RWPE1 (cell line): Measurements from ENCODE around the gene CRTC3.

Experiments
- CTCF ChIA-PET: fragments of 350-600 bp; sonication (Branson Sonifier 250); formaldehyde crosslinking; extraction: SDS; loops from one replicate; lab custom pipeline; 2021; lab: Yijun Ruan, JAX
- POLR2A ChIA-PET: fragments of 400-600 bp; formaldehyde crosslinking; extraction: SDS; loops from one replicate; lab custom pipeline; 2020; ENCODE audit warnings: antibody characterized with exemption; ENCODE audit not compliant: low non-redundant PET; lab: Yijun Ruan, JAX
- DNase-seq: peaks from one replicate; pipeline ENCODE4 v3.0.0; 2012; ENCODE audit warnings: low spot score
- H3K27ac ChIP-seq: fragments of 450-650 bp; 2 replicates; pipeline ENCODE4 v1.5.1; 2017
- TF ChIP-seq, protein P1 (sequence below): fragments of 450-650 bp; conservative IDR thresholded peaks from 2 replicates; pipeline ENCODE4 v1.5.1; 2017; ENCODE audit warnings: low read depth, mild to moderate bottlenecking

Gene CRTC3

DNA sequence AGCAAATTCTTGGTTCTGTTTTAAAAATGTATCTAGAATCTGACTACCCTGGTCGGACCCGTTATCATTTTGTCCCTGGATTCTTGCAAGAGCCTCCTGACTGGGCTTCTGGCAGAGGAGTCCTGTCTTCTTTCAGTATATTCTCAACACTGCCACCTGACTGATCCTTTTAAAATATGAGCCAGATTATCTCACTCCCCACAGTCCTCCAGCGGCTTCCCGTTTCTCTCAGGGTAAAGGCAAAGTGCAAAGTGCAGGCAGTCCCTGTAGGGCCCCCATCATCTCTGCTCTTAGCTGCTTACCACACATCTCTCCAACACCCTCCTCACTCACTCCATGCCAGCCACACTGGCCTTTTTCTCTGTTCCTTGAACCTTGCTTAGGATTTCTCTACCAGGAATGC lies 28.4 kb downstream of the CRTC3 start:
- CTCF ChIA-PET: interaction anchor here (0.6 kb wide), 1 partner anchor 45 kb away, joined by 4 read pairs; no protein-coding TSS in a partner anchor
- POLR2A ChIA-PET: no interaction called here
- no peak for DNase-seq
- 0 out of 2 replicates have a peak overlapping the region, but pooled peaks have one; percentile 7 for H3K27ac ChIP-seq
- TF ChIP-seq, protein P1, sequence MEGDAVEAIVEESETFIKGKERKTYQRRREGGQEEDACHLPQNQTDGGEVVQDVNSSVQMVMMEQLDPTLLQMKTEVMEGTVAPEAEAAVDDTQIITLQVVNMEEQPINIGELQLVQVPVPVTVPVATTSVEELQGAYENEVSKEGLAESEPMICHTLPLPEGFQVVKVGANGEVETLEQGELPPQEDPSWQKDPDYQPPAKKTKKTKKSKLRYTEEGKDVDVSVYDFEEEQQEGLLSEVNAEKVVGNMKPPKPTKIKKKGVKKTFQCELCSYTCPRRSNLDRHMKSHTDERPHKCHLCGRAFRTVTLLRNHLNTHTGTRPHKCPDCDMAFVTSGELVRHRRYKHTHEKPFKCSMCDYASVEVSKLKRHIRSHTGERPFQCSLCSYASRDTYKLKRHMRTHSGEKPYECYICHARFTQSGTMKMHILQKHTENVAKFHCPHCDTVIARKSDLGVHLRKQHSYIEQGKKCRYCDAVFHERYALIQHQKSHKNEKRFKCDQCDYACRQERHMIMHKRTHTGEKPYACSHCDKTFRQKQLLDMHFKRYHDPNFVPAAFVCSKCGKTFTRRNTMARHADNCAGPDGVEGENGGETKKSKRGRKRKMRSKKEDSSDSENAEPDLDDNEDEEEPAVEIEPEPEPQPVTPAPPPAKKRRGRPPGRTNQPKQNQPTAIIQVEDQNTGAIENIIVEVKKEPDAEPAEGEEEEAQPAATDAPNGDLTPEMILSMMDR: no peak

DNA sequence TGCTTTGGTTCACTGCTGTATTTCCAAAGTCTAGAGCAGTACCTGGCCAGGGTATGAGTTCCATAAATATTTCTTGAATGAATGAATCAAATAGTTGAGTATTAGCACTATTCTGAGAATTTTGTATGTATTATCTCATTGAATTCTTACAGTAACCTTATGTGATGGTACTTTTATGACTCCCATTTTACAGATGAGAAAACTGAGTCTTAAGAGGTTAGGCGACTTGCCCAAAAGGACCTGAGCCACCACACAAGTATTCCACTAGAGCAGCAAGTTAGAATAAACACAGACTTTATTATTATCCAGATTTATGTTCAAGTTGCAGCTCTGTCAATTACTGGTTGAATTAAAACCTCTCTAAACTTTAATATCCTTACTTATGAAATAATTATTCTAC lies 29.4 kb downstream of the CRTC3 start:
- H3K27ac ChIP-seq: peak overlapping the region; percentile 85
- CTCF ChIA-PET: no interaction called here
- no peak for DNase-seq
- TF ChIP-seq, protein P1: no peak
- POLR2A ChIA-PET: no interaction called here

DNA sequence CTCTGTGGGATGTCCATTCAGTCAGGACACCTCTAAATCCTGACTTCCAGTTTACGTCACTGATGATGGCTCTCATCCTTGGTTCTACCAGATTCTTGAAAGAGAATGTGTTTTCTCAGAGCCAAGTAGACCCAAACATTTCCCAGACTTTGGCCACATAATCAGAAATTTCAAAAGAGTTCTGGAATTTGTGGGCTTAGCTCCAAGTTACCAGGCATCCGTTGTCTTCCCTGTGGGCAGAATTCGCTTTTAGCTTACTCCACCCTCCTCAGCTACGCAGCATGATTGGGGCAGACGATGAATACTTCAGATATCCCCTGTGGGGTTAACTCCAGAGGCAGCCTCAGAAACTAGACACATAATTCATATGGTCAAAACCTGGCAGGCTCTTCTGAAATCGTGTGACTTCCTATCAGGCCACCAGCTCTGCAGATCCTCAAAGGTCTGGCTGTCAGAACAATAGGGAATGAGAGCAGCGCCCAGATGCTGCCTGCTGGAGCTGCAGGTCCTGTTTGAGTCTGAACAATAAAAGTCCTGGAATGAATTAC lies 30.6 kb downstream of the CRTC3 start:
- ChIA-PET POLR2A (no interaction called here), CTCF (interaction anchor here (0.7 to 0.9 kb wide), 2 partner anchors 58 to 240 kb away, joined by 3 read pairs; no protein-coding TSS in a partner anchor)
- peak; percentile 70 for DNase-seq
- H3K27ac ChIP-seq: peak overlapping the region; percentile 85
- TF ChIP-seq, protein P1: no peak

DNA sequence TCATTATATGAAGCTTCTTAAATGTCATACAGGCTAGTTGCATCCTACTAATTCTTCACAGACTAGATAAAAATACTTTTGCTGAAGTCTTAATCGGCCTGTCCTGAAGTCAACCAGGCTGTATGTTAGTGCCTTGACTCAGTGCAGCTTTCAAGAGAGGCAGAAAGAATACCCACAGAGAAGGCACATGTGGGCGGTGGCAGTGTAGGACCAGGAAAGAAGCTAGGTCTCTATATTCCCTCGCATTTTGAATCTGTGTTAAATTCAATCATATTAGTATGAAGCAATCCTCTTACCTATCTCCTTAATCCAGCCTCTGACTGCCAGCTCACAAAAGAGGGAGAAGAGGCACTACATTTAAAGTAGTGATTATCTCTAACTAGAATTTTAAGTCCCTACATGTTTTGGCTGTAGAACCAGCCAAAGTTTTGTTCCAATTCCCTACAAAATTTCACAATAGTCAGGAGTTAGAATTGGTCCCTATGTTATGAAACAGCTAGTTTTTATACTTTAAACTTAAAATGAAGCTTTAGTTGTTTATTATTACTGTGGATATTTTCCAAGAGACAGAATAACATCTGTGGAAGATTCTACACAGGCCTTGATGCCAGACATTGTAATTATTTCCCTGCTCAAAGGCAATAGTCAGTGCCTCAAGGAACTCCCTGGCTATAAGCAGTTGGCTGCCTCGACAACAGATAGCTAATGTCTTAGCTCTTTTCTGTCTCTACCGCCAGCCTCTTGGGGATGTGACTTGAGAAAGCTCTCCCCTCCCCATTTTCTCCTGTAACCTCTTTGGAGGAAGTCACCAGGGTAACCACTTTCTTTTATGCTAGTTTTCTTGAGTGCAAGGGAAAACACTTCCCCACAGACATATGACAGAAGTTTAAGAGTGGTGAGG lies 31.9 kb downstream of the CRTC3 start:
- CTCF ChIA-PET: no interaction called here
- no peak for DNase-seq
- POLR2A ChIA-PET: interaction anchor here (0.6 kb wide), 1 partner anchor 15 kb away, joined by 3 read pairs; no protein-coding TSS in a partner anchor
- TF ChIP-seq, protein P1: no peak
- no peak overlapping the region for H3K27ac ChIP-seq

DNA sequence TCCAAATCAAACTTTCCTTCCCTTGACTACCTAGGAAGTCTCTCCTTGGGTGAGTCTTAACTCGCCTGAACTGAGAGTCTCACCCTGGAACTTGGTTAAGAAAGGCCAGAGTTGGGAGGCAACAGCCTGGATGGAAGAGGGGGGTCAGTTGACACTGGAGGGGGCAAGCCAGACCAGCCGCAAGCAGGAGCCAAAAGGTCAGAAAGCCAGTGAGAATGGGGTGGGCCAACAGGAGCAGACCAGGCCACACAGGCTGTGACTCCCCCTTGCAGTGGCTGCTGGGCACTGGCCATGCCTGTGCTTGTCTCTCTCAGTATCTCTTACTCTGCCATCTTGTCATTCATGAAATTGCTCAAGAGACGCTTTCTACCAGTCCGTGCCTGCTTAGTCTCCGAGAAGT lies 32.9 kb downstream of the CRTC3 start:
- POLR2A ChIA-PET: no interaction called here
- TF ChIP-seq, protein P1: no peak
- no peak for DNase-seq
- H3K27ac ChIP-seq: peak overlapping the region; percentile 73
- CTCF ChIA-PET: no interaction called here

DNA sequence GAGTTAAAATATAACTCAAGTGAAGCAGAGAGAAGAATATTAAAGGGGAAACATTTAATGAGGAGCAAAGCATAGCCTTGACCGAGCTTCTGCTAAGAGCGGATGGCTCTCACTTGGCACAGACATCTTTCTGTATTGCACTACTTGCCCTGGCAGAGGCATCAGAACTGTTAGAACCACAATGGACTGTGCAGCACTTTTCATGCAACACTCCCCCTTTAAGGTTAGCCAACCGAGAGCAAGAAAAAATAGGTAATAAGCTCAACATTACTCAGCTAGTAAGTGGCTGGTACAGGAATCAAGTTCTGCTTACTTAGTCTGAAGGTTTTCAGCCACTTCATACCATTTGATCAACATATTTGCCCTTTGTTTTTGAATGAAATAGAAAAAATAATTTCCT lies 33.7 kb downstream of the CRTC3 start:
- POLR2A ChIA-PET: no interaction called here
- no peak for DNase-seq
- H3K27ac ChIP-seq: no peak overlapping the region
- CTCF ChIA-PET: no interaction called here
- TF ChIP-seq, protein P1: no peak
